HG02610 (cell line): ENCODE data around the gene LRRC51.

Experiments used
- ATAC-seq: cut with Tn5 transposase; IDR thresholded peaks from one replicate; pipeline ENCODE4 v1.9.1; 2021; ENCODE audit warnings: mild to moderate bottlenecking, moderate library complexity; ENCODE audit not compliant: unreplicated experiment

The LRRC51 gene

GRCh38 chr11:72080326-72081183, at the start of gene LRRC51, which contains the start of gene NUMA1:
Gene LRRC51 (plus strand): TSS chr11:72080850. CDS start chr11:72089084, 8,234 bp downstream.
Gene NUMA1 (minus strand): TSS chr11:72080542. CDS start chr11:72035943, 44,599 bp downstream.
- ATAC-seq = peak; percentile 92

- ATAC-seq = no peak
Observed at GRCh38 chr11:72036687-72037086, 44.0 kb upstream of the LRRC51 start.

GRCh38 chr11:72037554-72038311, 42.9 kb upstream of the LRRC51 start:
- no peak for ATAC-seq

- no peak for ATAC-seq
Observed at GRCh38 chr11:72038491-72038890, 42.2 kb upstream of the LRRC51 start.

- no peak for ATAC-seq
Observed at GRCh38 chr11:72039031-72039855, 41.4 kb upstream of the LRRC51 start.

- no peak for ATAC-seq
Observed at GRCh38 chr11:72039856-72040401, 40.7 kb upstream of the LRRC51 start.

GRCh38 chr11:72040491-72041363, 39.9 kb upstream of the LRRC51 start:
- no peak for ATAC-seq

- no peak for ATAC-seq
Observed at GRCh38 chr11:72041364-72042063, 39.1 kb upstream of the LRRC51 start.

GRCh38 chr11:72042064-72042745, 38.4 kb upstream of the LRRC51 start:
- ATAC-seq = no peak

- no peak for ATAC-seq
Observed at GRCh38 chr11:72045849-72046248, 34.8 kb upstream of the LRRC51 start.

- no peak for ATAC-seq
Observed at GRCh38 chr11:72048766-72049460, 31.7 kb upstream of the LRRC51 start.

GRCh38 chr11:72058416-72059034, 22.1 kb upstream of the LRRC51 start:
- ATAC-seq = no peak

GRCh38 chr11:72061739-72062396, 18.8 kb upstream of the LRRC51 start:
- ATAC-seq = no peak

GRCh38 chr11:72066855-72067254, 13.8 kb upstream of the LRRC51 start:
- ATAC-seq = no peak

- ATAC-seq = no peak
Observed at GRCh38 chr11:72067266-72067665, 13.4 kb upstream of the LRRC51 start.

- ATAC-seq = no peak
Observed at GRCh38 chr11:72067676-72068075, 13.0 kb upstream of the LRRC51 start.

- ATAC-seq = peak; percentile 57
Observed at GRCh38 chr11:72069200-72069599, 11.4 kb upstream of the LRRC51 start.
